Ishikawa (cell line): ENCODE results near the gene EPM2A.

ENCODE experiments used
- CEBPB ChIP-seq: IDR thresholded peaks from 2 replicates; pipeline ENCODE4 v1.6.1; 2012
- CREB1 ChIP-seq: IDR thresholded peaks from 2 replicates; pipeline ENCODE4 v1.6.1; 2012; ENCODE audit warnings: low read depth
- EGR1 ChIP-seq: IDR thresholded peaks from 2 replicates; pipeline ENCODE4 v1.6.1; 2012
- NFIC ChIP-seq: IDR thresholded peaks from 2 replicates; pipeline ENCODE4 v1.6.1; 2012
- RAD21 ChIP-seq: IDR thresholded peaks from 2 replicates; pipeline ENCODE4 v1.6.1; 2012; ENCODE audit warnings: low read depth
- TAF1 ChIP-seq: IDR thresholded peaks from 2 replicates; pipeline ENCODE4 v1.6.1; 2012; ENCODE audit warnings: low read depth, mild to moderate bottlenecking
- TCF12 ChIP-seq: IDR thresholded peaks from 2 replicates; pipeline ENCODE4 v1.6.1; 2012; ENCODE audit warnings: low read depth
- YY1 ChIP-seq: IDR thresholded peaks from 2 replicates; pipeline ENCODE4 v1.6.1; 2012; ENCODE audit warnings: low read depth
- ZBTB7A ChIP-seq: IDR thresholded peaks from 2 replicates; pipeline ENCODE4 v1.6.1; 2012; ENCODE audit warnings: low read depth

The EPM2A gene

DNA sequence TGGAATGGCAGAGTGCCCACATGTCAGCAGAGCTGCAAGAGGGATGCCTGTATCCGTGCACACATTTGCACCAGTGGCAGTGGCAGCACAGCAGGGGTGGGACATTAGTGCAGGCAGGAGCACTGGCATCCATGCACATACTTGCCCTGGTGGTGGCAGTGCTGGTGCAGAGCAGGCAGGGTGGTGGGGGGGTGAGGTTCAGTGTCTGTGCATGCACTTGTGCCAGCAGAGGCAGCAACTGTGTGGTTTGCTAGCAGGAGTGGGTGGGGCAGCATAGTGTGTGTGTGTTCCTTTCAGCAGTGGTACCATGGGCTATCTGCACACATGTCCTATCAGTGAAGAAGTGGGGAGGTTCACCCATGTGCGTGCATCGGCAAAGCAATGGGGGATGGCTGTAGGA, 151.6 kb downstream of the EPM2A start:
- TF ChIP-seq YY1 (no peak), NFIC (no peak), EGR1 (no peak), TCF12 (no peak), ZBTB7A (no peak), CREB1 (no peak), TAF1 (no peak), RAD21 (no peak), CEBPB (no peak)
